GM12878 (cell line): ENCODE measurements around the gene EHD4. TPM values are rescaled to one million over a fixed set of nuclear protein-coding genes. Genes with fewer than 3 reads are reported as not detected.

ENCODE experiments used
- ATAC-seq: fragments of 200-7000 bp; cut with Tn5 transposase; 3 replicates; pipeline ENCODE4 v1.9.1; 2020; ENCODE audit warnings: mild to moderate bottlenecking, moderate library complexity
- BruUV-seq: library from RNA; stranded (reverse); fragments of 400-500 nt; replicated peaks from 2 replicates; lab custom pipeline; 2021; lab: Mats Ljungman, UMichigan
- CTCF ChIA-PET: fragments of 300-600 bp; sonication (Branson Sonifier 250); formaldehyde crosslinking; extraction: SDS; loops from one replicate; lab custom pipeline; 2021; ENCODE audit warnings: inconsistent platforms; lab: Yijun Ruan, JAX
- POLR2A ChIA-PET: fragments of 350-600 bp; formaldehyde crosslinking; extraction: SDS; loops from one replicate; lab custom pipeline; 2021; ENCODE audit warnings: inconsistent platforms; lab: Charles Lee
- RAD21 ChIA-PET: fragments of 300-600 bp; sonication (Branson Sonifier 250); formaldehyde crosslinking; loops from one replicate; lab custom pipeline; 2023; ENCODE audit warnings: antibody characterized with exemption; ENCODE audit not compliant: unreplicated experiment; lab: Charles Lee
- SMC1A ChIA-PET: fragments of 300-600 bp; sonication (Branson Sonifier 250); formaldehyde crosslinking; loops from one replicate; lab custom pipeline; 2023; ENCODE audit not compliant: unreplicated experiment, uncharacterized antibody; lab: Charles Lee
- DNase-seq: peaks from one replicate; pipeline ENCODE4 v3.0.0-alpha.2; 2011; ENCODE audit warnings: low read depth, low spot score
- FAIRE-seq: peaks from 3 replicates; lab custom pipeline; 2011; peaks lifted over from hg19 to GRCh38; lab: Jason Lieb, UNC
- H2AFZ ChIP-seq: 2 replicates; pipeline ENCODE4 v1.6.0; 2011; ENCODE audit warnings: low read depth, low read length, control low read depth; ENCODE audit not compliant: control insufficient read depth
- H3K27ac ChIP-seq: 2 replicates; pipeline ENCODE4 v1.5.1; 2011; ENCODE audit warnings: control low read depth; ENCODE audit not compliant: control insufficient read depth, insufficient read depth
- H3K27me3 ChIP-seq, 2 experiments: replicated peaks in 1 of 2; 2 replicates each; pipeline versions ENCODE4 v1.6.0 to v1.6.1; 2011; ENCODE audit warnings: low read length in 1 of 2; ENCODE audit not compliant: control insufficient read depth in 2 of 2, insufficient read depth in 2 of 2
- H3K36me3 ChIP-seq, 2 experiments: 2 replicates each; pipeline ENCODE4 v1.5.1; 2011; ENCODE audit warnings: low read length in 1 of 2; ENCODE audit not compliant: control insufficient read depth in 2 of 2, insufficient read depth in 2 of 2
- H3K4me1 ChIP-seq: 2 replicates; pipeline ENCODE4 v1.6.1; 2011; ENCODE audit warnings: mild to moderate bottlenecking, low read length, moderate library complexity, mixed read lengths; ENCODE audit not compliant: control insufficient read depth, insufficient read depth
- H3K4me2 ChIP-seq: 2 replicates; pipeline ENCODE4 v1.6.0; 2011; ENCODE audit warnings: control low read depth; ENCODE audit not compliant: control insufficient read depth, insufficient read depth
- H3K4me3 ChIP-seq: fragments of 200-600 bp; sonication (generic); 2 replicates; pipeline ENCODE4 v1.5.1; 2016
- H3K79me2 ChIP-seq: 2 replicates; pipeline ENCODE4 v1.6.0; 2011; ENCODE audit warnings: low read length; ENCODE audit not compliant: control insufficient read depth, insufficient read depth
- H3K9ac ChIP-seq: 2 replicates; pipeline ENCODE4 v1.8.0; 2011; ENCODE audit warnings: low read length, control low read depth, mixed read lengths; ENCODE audit not compliant: control insufficient read depth, insufficient read depth
- H3K9me3 ChIP-seq: replicated peaks from 3 replicates; pipeline ENCODE4 v1.5.1; 2011; ENCODE audit warnings: mild to moderate bottlenecking, low read length; ENCODE audit not compliant: control insufficient read depth, insufficient read depth
- H4K20me1 ChIP-seq: 2 replicates; pipeline ENCODE4 v1.6.0; 2011; ENCODE audit not compliant: control insufficient read depth, insufficient read depth
- BCL3 ChIP-seq: IDR thresholded peaks from 2 replicates; pipeline ENCODE4 v1.6.1; 2011; ENCODE audit warnings: borderline replicate concordance, low read depth, mild to moderate bottlenecking, moderate library complexity, low read length; ENCODE audit not compliant: insufficient read depth, poor library complexity, severe bottlenecking
- BMI1 ChIP-seq: fragments of 450-650 bp; IDR thresholded peaks from 2 replicates; pipeline ENCODE4 v1.6.1; 2016; ENCODE audit warnings: mild to moderate bottlenecking, moderate library complexity, borderline replicate concordance
- HSF1 ChIP-seq: fragments of 150-350 bp; IDR thresholded peaks from 2 replicates; pipeline ENCODE4 v1.6.1; 2014; ENCODE audit warnings: mild to moderate bottlenecking, low read depth, low read length
- IRF3 ChIP-seq: fragments of 450-650 bp; IDR thresholded peaks from 2 replicates; pipeline ENCODE4 v1.6.1; 2014; ENCODE audit warnings: mild to moderate bottlenecking
- POLR2A ChIP-seq: IDR thresholded peaks from 2 replicates; pipeline ENCODE4 v1.6.1; 2011; ENCODE audit warnings: low read depth, mild to moderate bottlenecking, low read length
- RAD51 ChIP-seq: fragments of 450-650 bp; IDR thresholded peaks from 2 replicates; pipeline ENCODE4 v1.6.1; 2016; ENCODE audit warnings: moderate library complexity, mild to moderate bottlenecking, inconsistent platforms
- ZBED1 ChIP-seq: IDR thresholded peaks from 2 replicates; pipeline ENCODE4 v1.6.1; 2016; ENCODE audit warnings: borderline replicate concordance
- ZBTB4 ChIP-seq: fragments of 450-650 bp; formaldehyde crosslinking; IDR thresholded peaks from 2 replicates; pipeline ENCODE4 v1.4.0; 2022; ENCODE audit warnings: mild to moderate bottlenecking, moderate library complexity
- ZNF592 ChIP-seq: fragments of 450-650 bp; IDR thresholded peaks from 2 replicates; pipeline ENCODE4 v1.6.1; 2017; ENCODE audit warnings: mild to moderate bottlenecking, moderate library complexity
- WGBS: methylation state at CpG from one replicate; pipeline ENCODE4 v1.1.6; 2016; ENCODE audit warnings: low lambda C conversion rate; ENCODE audit not compliant: insufficient replicate concordance, insufficient coverage; ENCODE audit errors: missing lambda C conversion rate; 5-methylcytosine and 5-hydroxymethylcytosine counted together
- in situ Hi-C: fragments of 300-500 bp; cut with MboI; formaldehyde crosslinking; loops from 9 replicates; pipeline ENCODE4 v1.14.3; 2018; ENCODE audit warnings: mixed read lengths
- intact Hi-C: fragments of 100-400 bp; cut with micrococcal nuclease; formaldehyde crosslinking; loops from one replicate; pipeline ENCODE4 v1.14.2; 2022; ENCODE audit not compliant: unreplicated experiment
- polyA plus RNA-seq, 11 experiments: library from polyadenylated mRNA; depleted of rRNA in 4 of 11; unstranded in 6 of 11; stranded (reverse) in 5 of 11; fragments of >200 nt; fragmentation: Nextera tagmentation in 4 of 11; fragmentation: Illumina TruSeq in 1 of 11; extraction: Ambion mirVana in 4 of 11; extraction: Trizol in 1 of 11; gene quantifications; 1 replicate in 1 of 11; 2 replicates in 10 of 11; pipeline versions ENCODE4 v1.2.1 to v1.2.3, GENCODE V29; 2011 to 2016; ENCODE audit warnings: inconsistent platforms in 2 of 11, missing spikeins in 2 of 11, low read depth in 1 of 11
- total RNA-seq, 4 experiments: library from RNA; depleted of rRNA in 3 of 4; stranded (reverse); fragments of >200 nt in 3 of 4; fragmentation: Illumina TruSeq in 1 of 4; extraction: Trizol in 1 of 4; gene quantifications; 2 replicates each; pipeline versions ENCODE4 v1.2.1 to v1.2.3, GENCODE V29; 2013 to 2021

Gene EHD4
- total and polyA plus RNA-seq, 10 of the 15 experiments (the other 5 are each of a cell fraction or from before 2014, with no cell fraction given), result 4.2 to 62.9 (median 44.7) TPM

- 59% methylated on average over 7 of the region's 7 CpGs for WGBS
- Histone ChIP-seq H3K27me3 (no peaks in the 10 kb centered on the region), H3K27ac (no peak overlapping the region), H2AFZ (no peak overlapping the region), H3K4me2 (no peak overlapping the region), H3K9ac (no peak overlapping the region), H3K4me3 (no peak overlapping the region), H3K9me3 (no peaks in the 10 kb centered on the region), H3K79me2 (no peaks in the 10 kb centered on the region), H3K36me3 (no peaks in the 10 kb centered on the region), H4K20me1 (no peaks in the 10 kb centered on the region), H3K4me1 (no peaks in the 10 kb centered on the region)
- ChIA-PET SMC1A (interaction anchor here (0.5 to 2.6 kb wide), 3 partner anchors 13 to 211 kb away, joined by 3 to 13 read pairs (median 3); no protein-coding TSS in a partner anchor), RAD21 (interaction anchor here (1.0 kb wide), 1 partner anchor 93 kb away, joined by 4 read pairs; no protein-coding TSS in a partner anchor), CTCF (interaction anchor here (1.0 to 11.8 kb wide), 4 partner anchors 62 to 142 kb away, joined by 3 to 137 read pairs (median 6); no protein-coding TSS in a partner anchor), POLR2A (no interaction called here)
- no peak for DNase-seq
- BruUV-seq, result no TSS peak
- no peak for FAIRE-seq
- in situ Hi-C loops, result loop anchor here (5.0 kb wide), 1 partner anchor 70 kb away; no protein-coding TSS in a partner anchor
- intact Hi-C loops, result no loop called here
- no peak for ATAC-seq
- TF ChIP-seq BMI1 (no peak), HSF1 (no peak), ZNF592 (no peak), BCL3 (no peak), IRF3 (no peak), ZBTB4 (CRISPR knock-in tag) (no peak), RAD51 (no peak), POLR2A (no peak), ZBED1 (no peak)
Measured at GRCh38 chr15:41992803-41993190, 20.4 kb upstream of the EHD4 start.
